Mesenchymal stem cell (in vitro differentiated cells and primary cell): ENCODE data around the gene ACBD6.

ENCODE experiments used
- DNase-seq: peaks from one replicate; pipeline ENCODE4 v3.0.0-alpha.2; 2013
- H2AFZ ChIP-seq: one replicate; pipeline ENCODE4 v1.6.1; 2013; ENCODE audit warnings: low read depth, mild to moderate bottlenecking, control low read depth, inconsistent platforms, low read length, moderate library complexity
- H2AK5ac ChIP-seq: 2 replicates; pipeline ENCODE4 v1.6.1; 2013; ENCODE audit warnings: low read length, moderate library complexity, mild to moderate bottlenecking, inconsistent platforms; ENCODE audit not compliant: severe bottlenecking
- H2BK120ac ChIP-seq: one replicate; pipeline ENCODE4 v1.6.1; 2013; ENCODE audit warnings: low read depth, mild to moderate bottlenecking, inconsistent platforms, low read length, moderate library complexity
- H2BK12ac ChIP-seq, 2 experiments: one replicate each; pipeline ENCODE4 v1.6.1; 2013; ENCODE audit warnings: inconsistent platforms in 2 of 2, low read length in 2 of 2, mild to moderate bottlenecking in 2 of 2, moderate library complexity in 2 of 2, control low read depth in 1 of 2
- H2BK15ac ChIP-seq: one replicate; pipeline ENCODE4 v1.6.1; 2013; ENCODE audit warnings: mild to moderate bottlenecking, low read depth, inconsistent platforms; ENCODE audit not compliant: poor library complexity, severe bottlenecking
- H2BK5ac ChIP-seq: 2 replicates; pipeline ENCODE4 v1.6.1; 2013; ENCODE audit warnings: low read depth, mild to moderate bottlenecking, low read length, control low read depth, inconsistent platforms; ENCODE audit not compliant: poor library complexity, severe bottlenecking
- H3K14ac ChIP-seq, 2 experiments: one replicate each; pipeline ENCODE4 v1.6.1; 2013; ENCODE audit warnings: inconsistent platforms in 2 of 2, low read length in 2 of 2, control low read depth in 1 of 2, mild to moderate bottlenecking in 1 of 2, moderate library complexity in 1 of 2
- H3K18ac ChIP-seq, 2 experiments: one replicate each; pipeline ENCODE4 v1.6.1; 2013; ENCODE audit warnings: inconsistent platforms in 2 of 2, low read length in 2 of 2, control low read depth in 1 of 2, low read depth in 1 of 2, mild to moderate bottlenecking in 1 of 2
- H3K23ac ChIP-seq, 2 experiments: one replicate each; pipeline ENCODE4 v1.6.1; 2013; ENCODE audit warnings: inconsistent platforms in 2 of 2, low read length in 2 of 2, mild to moderate bottlenecking in 2 of 2, moderate library complexity in 2 of 2, control low read depth in 1 of 2
- H3K27ac ChIP-seq: 2 replicates; pipeline ENCODE4 v1.5.1; 2013; ENCODE audit warnings: mild to moderate bottlenecking, moderate library complexity, low read length, control low read depth, inconsistent platforms; ENCODE audit not compliant: poor library complexity, severe bottlenecking
- H3K27me3 ChIP-seq, 2 experiments: 2 replicates each; pipeline versions ENCODE4 v1.6.1 to v1.7.0; 2013; ENCODE audit warnings: low read length in 2 of 2, mild to moderate bottlenecking in 2 of 2, moderate library complexity in 2 of 2, control low read depth in 1 of 2, inconsistent platforms in 1 of 2; ENCODE audit not compliant: control insufficient read depth in 1 of 2, insufficient read depth in 1 of 2
- H3K36me3 ChIP-seq, 2 experiments: 2 replicates each; pipeline versions ENCODE4 v1.6.1 to v1.7.0; 2013; ENCODE audit warnings: low read length in 2 of 2, control low read depth in 1 of 2, inconsistent platforms in 1 of 2, low read depth in 1 of 2, mild to moderate bottlenecking in 1 of 2; ENCODE audit not compliant: insufficient read depth in 2 of 2, control insufficient read depth in 1 of 2
- H3K4ac ChIP-seq, 2 experiments: one replicate each; pipeline ENCODE4 v1.6.1; 2013; ENCODE audit warnings: inconsistent platforms in 2 of 2, low read length in 2 of 2, mild to moderate bottlenecking in 2 of 2, moderate library complexity in 2 of 2, control low read depth in 1 of 2, low read depth in 1 of 2
- H3K4me1 ChIP-seq: 2 replicates; pipeline ENCODE4 v1.6.1; 2013; ENCODE audit warnings: low read depth, low read length, control low read depth; ENCODE audit not compliant: control insufficient read depth, insufficient read depth
- H3K4me2 ChIP-seq: 2 replicates; pipeline ENCODE4 v1.6.1; 2013; ENCODE audit warnings: low read length, mild to moderate bottlenecking, inconsistent platforms; ENCODE audit not compliant: poor library complexity, severe bottlenecking
- H3K4me3 ChIP-seq, 2 experiments: 2 replicates each; pipeline versions ENCODE4 v1.5.1 to v1.7.0; 2013; ENCODE audit warnings: low read length in 2 of 2, mild to moderate bottlenecking in 2 of 2, control low read depth in 1 of 2, low read depth in 1 of 2; ENCODE audit not compliant: insufficient read depth in 1 of 2
- H3K79me1 ChIP-seq: replicated peaks from 2 replicates; pipeline ENCODE4 v1.6.1; 2013; ENCODE audit warnings: mild to moderate bottlenecking, control low read depth, low read length, inconsistent platforms; ENCODE audit not compliant: poor library complexity, severe bottlenecking
- H3K9ac ChIP-seq: 2 replicates; pipeline ENCODE4 v1.7.0; 2013; ENCODE audit warnings: mild to moderate bottlenecking, low read length, moderate library complexity
- H3K9me3 ChIP-seq: 2 replicates; pipeline ENCODE4 v1.7.0; 2013; ENCODE audit warnings: mild to moderate bottlenecking, low read length; ENCODE audit not compliant: control insufficient read depth
- H4K8ac ChIP-seq: one replicate; pipeline ENCODE4 v1.6.1; 2013; ENCODE audit warnings: inconsistent platforms, mild to moderate bottlenecking, low read length, moderate library complexity
- H4K91ac ChIP-seq: one replicate; pipeline ENCODE4 v1.6.1; 2013; ENCODE audit warnings: mild to moderate bottlenecking, low read length, inconsistent platforms
- WGBS: methylation state at CpG from one replicate; pipeline ENCODE4 v1.1.7; 2013; ENCODE audit warnings: mixed read lengths; 5-methylcytosine and 5-hydroxymethylcytosine counted together

The ACBD6 gene

DNA sequence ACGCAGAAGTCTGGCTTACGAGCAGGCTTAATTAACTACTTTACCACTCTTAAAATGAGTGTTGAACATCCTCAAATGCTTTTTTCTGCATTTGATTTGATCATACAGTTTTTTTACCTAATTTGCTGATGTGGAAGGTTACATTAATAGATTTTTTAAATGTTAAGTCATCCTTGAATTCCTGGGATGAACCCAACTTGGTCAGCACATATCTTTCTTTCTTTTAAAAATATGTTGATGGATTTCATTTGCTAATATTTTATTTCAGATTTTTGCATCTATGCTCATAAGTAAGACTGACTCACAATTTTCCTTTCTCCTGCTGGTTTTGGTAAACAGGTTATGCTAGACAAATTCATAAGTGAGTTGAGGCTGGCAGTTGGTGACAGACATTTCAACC is 189.5 kb downstream of the ACBD6 start:
- Histone ChIP-seq H3K9me3 (no peaks in the 10 kb centered on the region), H3K36me3 (peaks cover 0 to 15% of the 10 kb centered on the region in 2 experiments), H3K18ac (no peak overlapping the region), H3K27ac (peak overlapping the region; percentile 38), H3K23ac (no peak overlapping the region), H3K79me1 (peaks cover 2% of the 10 kb centered on the region), H3K4me1 (peaks cover 5% of the 10 kb centered on the region), H2BK12ac (no peak overlapping the region), H2BK120ac (no peak overlapping the region), H3K27me3 (no peaks in the 10 kb centered on the region), H3K4ac (no peak overlapping the region), H4K91ac (no peak overlapping the region), H3K4me3 (no peak overlapping the region), H4K8ac (no peak overlapping the region), H2AK5ac (no peak overlapping the region), H2BK5ac (no peak overlapping the region), H3K9ac (no peak overlapping the region), H2AFZ (no peak overlapping the region), H3K4me2 (no peak overlapping the region), H2BK15ac (no peak overlapping the region), H3K14ac (no peak overlapping the region)
- no CpG with 5 or more reads among the region's 2 CpGs for WGBS
- DNase-seq = no peak

DNA sequence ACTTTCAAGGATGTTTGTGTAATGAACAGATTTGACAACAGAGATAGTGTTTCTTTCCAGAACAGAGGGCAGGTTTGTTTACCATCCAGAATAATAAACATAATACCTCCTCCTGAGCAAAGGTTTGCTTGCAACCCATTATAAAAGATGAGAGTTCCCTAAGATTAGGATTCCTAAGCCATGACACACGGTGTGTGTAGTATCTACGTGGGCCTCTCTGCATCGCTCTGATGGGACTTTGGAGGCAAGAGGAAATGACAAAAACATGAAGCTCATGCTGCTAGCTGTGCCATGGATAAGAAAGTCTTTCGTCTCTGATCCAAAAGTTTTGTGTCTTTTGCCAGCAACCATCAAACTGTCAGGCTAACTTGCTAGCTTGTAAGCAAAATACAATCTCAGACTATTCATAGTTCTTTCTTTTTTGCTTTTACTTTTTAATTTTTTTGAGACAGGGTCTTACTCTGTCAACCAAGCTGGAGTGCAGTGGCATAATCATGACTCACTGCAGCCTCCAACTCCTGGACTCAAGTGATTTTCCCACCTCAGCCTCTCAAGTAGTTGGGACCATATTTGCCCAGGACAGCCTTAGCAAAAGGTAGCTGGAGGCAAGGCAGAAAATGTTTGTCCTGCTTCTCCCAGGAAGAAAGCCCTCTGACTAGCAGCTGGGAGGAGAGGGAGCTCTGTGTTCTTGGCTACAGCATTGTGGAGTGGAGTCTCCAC is 191.2 kb downstream of the ACBD6 start:
- no peak overlapping the region for H3K4me3 ChIP-seq
- WGBS = 21% methylated on average over 4 of the region's 4 CpGs
- H3K79me1 ChIP-seq = peaks cover 2% of the 10 kb centered on the region
- H3K18ac ChIP-seq = no peak overlapping the region
- H3K27ac ChIP-seq = peak overlapping the region; percentile 53
- H2AFZ ChIP-seq = no peak overlapping the region
- H4K8ac ChIP-seq = no peak overlapping the region
- H3K4ac ChIP-seq = no peak overlapping the region
- no peak overlapping the region for H3K23ac ChIP-seq
- H3K14ac ChIP-seq = no peak overlapping the region
- no peak overlapping the region for H2BK12ac ChIP-seq
- H2AK5ac ChIP-seq = peak overlapping the region; percentile 89
- H2BK15ac ChIP-seq = no peak overlapping the region
- peaks cover 5% of the 10 kb centered on the region for H3K4me1 ChIP-seq
- no peak overlapping the region for H3K9ac ChIP-seq
- H3K27me3 ChIP-seq = no peaks in the 10 kb centered on the region
- DNase-seq = peak; percentile 52
- H3K4me2 ChIP-seq = no peak overlapping the region
- H3K9me3 ChIP-seq = no peaks in the 10 kb centered on the region
- H3K36me3 ChIP-seq = peaks cover 0 to 15% of the 10 kb centered on the region in 2 experiments
- H2BK5ac ChIP-seq = no peak overlapping the region
- H4K91ac ChIP-seq = no peak overlapping the region
- H2BK120ac ChIP-seq = no peak overlapping the region

DNA sequence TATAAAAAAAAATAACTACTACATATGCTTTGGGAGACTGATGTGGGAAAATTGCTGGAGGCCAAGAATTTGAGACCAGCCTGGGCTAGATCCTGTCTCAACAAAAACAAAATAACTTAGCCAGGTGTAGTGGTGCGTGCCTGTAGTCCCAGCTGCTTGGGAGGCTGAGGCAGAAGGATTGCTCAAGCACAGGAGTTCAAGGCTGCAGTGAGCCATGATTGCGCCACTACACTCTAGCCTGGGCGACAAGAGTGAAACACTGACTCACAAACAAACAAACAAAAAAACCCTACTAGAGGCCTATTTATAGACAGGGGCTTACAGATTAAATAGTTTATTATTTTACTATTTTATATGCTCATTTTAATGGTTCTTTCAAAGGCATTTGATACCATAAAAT is 192.3 kb downstream of the ACBD6 start:
- H2AK5ac ChIP-seq = peak overlapping the region; percentile 91

DNA sequence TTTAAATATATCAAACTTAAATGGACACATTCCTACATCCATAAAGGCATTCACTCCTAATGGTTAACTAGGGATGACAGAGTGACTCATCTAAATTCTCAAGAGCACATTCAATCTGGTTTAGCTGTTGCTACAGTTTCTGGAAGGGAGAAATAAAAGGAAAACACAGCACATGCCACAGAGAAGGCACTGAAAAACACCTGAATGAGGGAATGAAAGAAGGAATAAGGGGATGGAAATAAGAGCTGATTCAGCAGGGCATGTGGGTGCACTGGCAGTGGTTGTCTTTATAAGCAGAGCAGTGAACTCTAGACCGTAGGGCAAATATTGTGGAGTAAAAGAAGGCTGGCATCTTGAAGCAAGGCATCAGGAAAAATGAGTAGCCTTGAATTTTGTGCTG is 193.0 kb downstream of the ACBD6 start:
- Histone ChIP-seq H3K4me1 (peaks cover 5% of the 10 kb centered on the region), H3K18ac (peak overlapping the region in 1 of 2 experiments; percentile 18), H3K27ac (peak overlapping the region; percentile 99), H3K36me3 (peaks cover 0 to 15% of the 10 kb centered on the region in 2 experiments), H2AFZ (no peak overlapping the region), H3K9me3 (no peaks in the 10 kb centered on the region), H3K9ac (peak overlapping the region; percentile 60), H3K23ac (no peak overlapping the region), H4K91ac (no peak overlapping the region), H2AK5ac (peak overlapping the region; percentile 88), H2BK12ac (no peak overlapping the region), H3K4ac (no peak overlapping the region), H3K4me2 (peak overlapping the region; percentile 47), H3K79me1 (peaks cover 2% of the 10 kb centered on the region), H2BK5ac (peak overlapping the region; percentile 44), H3K14ac (no peak overlapping the region), H3K27me3 (no peaks in the 10 kb centered on the region), H2BK120ac (no peak overlapping the region), H2BK15ac (no peak overlapping the region), H3K4me3 (no peak overlapping the region), H4K8ac (no peak overlapping the region)
- peak; percentile 55 for DNase-seq
- 98% methylated on average over 1 of the region's 1 CpG for WGBS

More for the DNA sequence above, 192.3 kb downstream of the ACBD6 start:
- Histone ChIP-seq H3K4me1 (peaks cover 5% of the 10 kb centered on the region), H3K36me3 (peaks cover 0 to 15% of the 10 kb centered on the region in 2 experiments), H2BK12ac (no peak overlapping the region), H3K27me3 (no peaks in the 10 kb centered on the region), H4K91ac (no peak overlapping the region), H3K4me2 (no peak overlapping the region), H3K18ac (no peak overlapping the region), H3K23ac (no peak overlapping the region), H3K4ac (no peak overlapping the region), H3K14ac (no peak overlapping the region), H2BK120ac (no peak overlapping the region), H3K9ac (no peak overlapping the region), H3K27ac (peak overlapping the region; percentile 99), H4K8ac (no peak overlapping the region), H2BK5ac (no peak overlapping the region), H3K79me1 (peaks cover 2% of the 10 kb centered on the region), H3K4me3 (no peak overlapping the region), H3K9me3 (no peaks in the 10 kb centered on the region), H2BK15ac (no peak overlapping the region), H2AFZ (no peak overlapping the region)
- WGBS = 93% methylated on average over 1 of the region's 3 CpGs
- peak; percentile 84 for DNase-seq
